Measurements from ENCODE around the gene ITPRIP.

Gene ITPRIP

DNA sequence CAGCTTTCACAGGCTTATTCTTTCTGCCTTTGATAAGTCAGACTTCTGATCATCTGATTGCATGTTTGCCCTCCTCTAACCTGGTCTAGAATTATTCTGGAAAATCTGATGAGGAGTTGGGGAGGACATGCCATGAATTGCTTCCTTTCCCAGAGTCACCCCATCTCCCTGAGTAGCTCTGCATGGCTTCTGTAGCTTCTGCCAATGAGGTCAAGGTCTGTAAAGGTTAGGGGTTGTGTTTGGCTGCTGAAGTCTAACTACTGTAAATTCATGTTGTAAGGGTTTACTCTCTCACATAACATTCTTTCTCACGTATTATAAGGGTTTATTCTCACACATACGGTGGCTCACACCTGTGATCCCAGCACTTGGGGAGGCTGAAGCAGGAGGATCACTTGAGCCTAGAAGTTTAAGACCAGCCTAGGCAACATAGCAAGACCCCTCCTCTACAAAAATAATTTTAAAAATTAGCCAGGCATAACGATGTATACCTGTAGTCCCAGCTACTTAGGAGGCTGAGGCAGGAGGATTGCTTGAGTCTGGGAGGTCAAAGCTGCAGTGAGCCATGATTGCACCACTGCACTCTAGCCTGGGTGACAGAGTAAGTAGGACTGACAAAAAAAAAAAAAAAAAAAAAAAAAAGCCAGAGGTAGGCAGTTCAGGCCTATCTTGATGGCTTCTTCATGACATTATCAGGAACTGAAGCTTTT is 58.6 kb downstream of the ITPRIP start:
- no peak for DNase-seq

- DNase-seq = no peak
These were observed 60.5 kb downstream of the ITPRIP start for GRCh38 chr10:104277785-104278184.

GRCh38 chr10:104276192-104276591 is 62.1 kb downstream of the ITPRIP start:
- no peak for DNase-seq

GRCh38 chr10:104274762-104275721 is 63.2 kb downstream of the ITPRIP start:
- peak; percentile 50 for DNase-seq

GRCh38 chr10:104273899-104274575 is 64.2 kb downstream of the ITPRIP start:
- peak; percentile 44 for DNase-seq

- DNase-seq = peak; percentile 73
These were observed 65.0 kb downstream of the ITPRIP start for GRCh38 chr10:104273286-104273685.

DNA sequence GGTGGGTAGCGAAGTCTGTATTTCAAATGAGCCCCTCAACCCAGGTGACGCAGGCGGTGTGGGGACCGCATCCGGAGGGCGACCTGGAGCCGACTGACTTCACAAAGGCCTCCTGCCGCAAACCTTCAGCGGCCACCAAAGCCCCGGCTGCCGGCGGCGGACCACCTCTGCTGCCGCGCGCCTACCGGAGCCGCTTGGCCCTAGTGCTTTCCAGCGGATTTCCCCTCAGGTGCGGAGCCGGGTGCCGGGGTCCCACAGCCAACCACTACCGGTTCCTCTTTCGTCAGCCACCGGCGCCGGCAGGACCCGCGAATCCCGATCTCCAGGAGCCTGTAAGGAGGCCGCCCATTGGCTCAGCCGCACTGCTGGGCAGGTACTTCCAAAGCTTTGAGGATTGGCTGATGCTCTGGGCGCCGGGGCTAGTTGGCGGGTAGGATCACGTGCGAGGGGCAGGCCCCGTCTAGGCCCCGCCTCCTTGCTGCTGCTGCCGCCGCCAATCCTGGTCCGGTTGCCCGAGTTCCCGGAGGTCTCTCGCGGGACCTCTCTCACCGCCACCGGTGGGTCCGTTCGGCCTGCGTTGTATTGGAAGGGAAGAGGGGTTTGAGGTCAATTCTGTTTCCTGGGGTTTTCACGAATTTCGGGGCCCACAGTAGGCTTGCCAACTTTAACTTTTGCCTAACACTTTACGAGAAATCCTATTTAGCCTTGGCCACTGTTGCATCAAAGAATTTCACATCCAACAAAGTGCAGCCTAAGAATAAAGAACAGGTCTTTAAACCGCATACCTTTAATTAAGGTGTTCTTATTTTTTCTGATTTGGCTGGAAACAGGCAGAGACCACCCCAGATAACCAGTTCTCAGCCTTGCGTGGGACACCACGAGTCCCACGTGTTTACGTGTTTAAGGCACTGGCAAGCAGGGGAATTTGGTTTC is 69.3 kb downstream of the ITPRIP start, which contains the start of gene GSTO2:
GSTO2 (plus strand) TSS at position 472 of the 933 bp plus-strand sequence. CDS start 5,732 bp downstream, outside the sequence.
- peak; percentile 99 for DNase-seq

GRCh38 chr10:104268405-104268712 is 69.9 kb downstream of the ITPRIP start:
- DNase-seq = peak; percentile 3

DNA sequence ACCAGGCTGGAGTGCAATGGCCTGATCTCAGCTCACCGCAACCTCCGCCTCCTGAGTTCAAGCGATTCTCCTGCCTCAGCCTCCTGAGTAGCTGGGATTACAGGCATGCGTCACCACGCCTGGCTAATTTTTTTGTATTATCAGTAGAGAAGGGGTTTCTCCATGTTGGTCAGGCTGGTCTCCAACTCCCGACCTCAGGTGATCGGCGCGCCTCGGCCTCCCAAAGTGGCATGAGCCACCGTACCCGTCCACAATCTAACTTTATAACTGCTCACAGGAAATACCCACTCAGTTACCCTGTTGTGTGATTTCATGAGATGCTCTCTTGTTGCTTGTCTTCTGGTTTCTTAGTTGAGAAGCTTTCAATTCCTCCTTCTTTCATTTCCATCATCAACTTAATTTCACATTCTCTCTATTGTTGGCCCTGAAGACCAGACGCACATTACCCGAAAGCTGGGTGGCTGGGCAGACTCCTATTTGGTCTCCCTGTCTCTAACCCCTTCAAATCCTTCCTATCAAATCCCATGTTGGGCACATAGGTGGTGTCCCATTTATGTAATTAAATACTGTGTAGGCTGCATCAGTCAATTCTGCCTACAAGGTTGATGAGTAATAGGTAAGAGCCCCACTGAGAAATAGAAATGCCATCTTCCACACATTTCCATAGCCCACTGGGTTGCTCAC is 70.4 kb downstream of the ITPRIP start:
- no peak for DNase-seq

DNA sequence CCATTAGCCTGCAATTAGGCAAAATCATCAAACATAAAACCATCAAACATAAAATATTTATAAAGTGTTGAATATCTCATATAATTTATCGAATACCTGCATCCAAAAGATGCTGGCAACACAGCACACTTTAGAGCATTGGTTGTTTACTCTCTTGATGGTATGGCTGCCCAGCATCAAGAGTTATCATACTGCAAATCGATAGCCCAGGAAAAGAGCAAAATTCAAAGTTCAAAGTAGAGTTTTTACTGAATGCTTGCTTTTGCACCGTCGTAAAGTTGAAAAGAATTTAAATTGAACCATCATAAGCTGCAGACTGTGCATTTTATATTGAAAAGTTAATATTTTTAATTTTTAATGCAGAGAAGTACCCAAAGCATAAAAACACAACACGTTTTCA is 73.5 kb downstream of the ITPRIP start:
- DNase-seq = no peak

GRCh38 chr10:104262055-104262454 is 76.2 kb downstream of the ITPRIP start:
- DNase-seq = no peak

- DNase-seq = peak; percentile 73
These were observed 77.5 kb downstream of the ITPRIP start for GRCh38 chr10:104260775-104261115.

DNA sequence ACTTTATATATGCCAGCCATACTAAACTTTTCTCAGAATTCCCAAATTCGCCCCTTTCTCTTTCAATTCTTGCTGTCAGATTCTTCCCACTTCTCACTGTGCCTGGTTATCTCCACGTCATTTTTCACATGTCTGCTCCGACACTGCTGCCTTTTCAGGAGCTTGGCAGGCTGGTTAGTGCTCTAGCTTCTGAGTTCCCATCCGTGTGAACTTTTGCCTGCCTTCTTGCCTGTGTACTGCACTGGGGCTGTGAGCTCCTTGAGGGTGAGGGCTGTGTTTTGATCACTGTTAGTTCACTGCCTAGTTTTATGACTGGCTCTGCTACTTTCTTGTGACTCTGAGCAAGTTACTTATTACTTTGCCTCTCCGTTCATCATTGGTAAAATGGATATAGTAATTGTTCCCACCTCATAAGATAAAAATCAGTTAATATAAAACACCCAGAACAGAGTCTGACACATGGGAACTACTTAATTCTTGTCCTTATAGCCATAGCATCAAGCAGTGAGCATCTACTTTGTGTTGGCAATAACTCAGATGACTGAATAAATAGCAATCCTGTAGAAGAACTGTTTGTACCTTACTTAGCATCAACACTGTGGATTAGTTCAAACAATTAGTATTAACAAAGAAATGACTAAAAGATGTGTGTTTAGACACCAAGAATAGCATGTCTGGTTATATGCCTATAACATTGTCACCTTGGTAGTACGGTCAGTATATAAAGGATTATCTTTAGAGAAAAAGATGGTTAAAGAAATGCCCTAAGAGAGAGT is 78.1 kb downstream of the ITPRIP start:
- no peak for DNase-seq

All from fibroblast of skin of right biceps (primary cell).